Stimulated activated CD4-positive, alpha-beta T cell treated with anti-CD3 and anti-CD28 coated beads, Interleukin-1b, Interleukin-23, amount 100 ng/mL, for 1 hour (primary cell): ENCODE data around the gene CD52.
"Not testable (repeated sequence)": the region's sequence is repeated elsewhere in the genome, so short reads cannot be mapped to it uniquely, and the experiment has no call there.

Source experiments
- DNase-seq, 2 donors: peaks; one replicate each; pipeline ENCODE4 v3.0.0-alpha.2; 2020; ENCODE audit warnings: low read depth in 2 of 2

Gene CD52

DNA sequence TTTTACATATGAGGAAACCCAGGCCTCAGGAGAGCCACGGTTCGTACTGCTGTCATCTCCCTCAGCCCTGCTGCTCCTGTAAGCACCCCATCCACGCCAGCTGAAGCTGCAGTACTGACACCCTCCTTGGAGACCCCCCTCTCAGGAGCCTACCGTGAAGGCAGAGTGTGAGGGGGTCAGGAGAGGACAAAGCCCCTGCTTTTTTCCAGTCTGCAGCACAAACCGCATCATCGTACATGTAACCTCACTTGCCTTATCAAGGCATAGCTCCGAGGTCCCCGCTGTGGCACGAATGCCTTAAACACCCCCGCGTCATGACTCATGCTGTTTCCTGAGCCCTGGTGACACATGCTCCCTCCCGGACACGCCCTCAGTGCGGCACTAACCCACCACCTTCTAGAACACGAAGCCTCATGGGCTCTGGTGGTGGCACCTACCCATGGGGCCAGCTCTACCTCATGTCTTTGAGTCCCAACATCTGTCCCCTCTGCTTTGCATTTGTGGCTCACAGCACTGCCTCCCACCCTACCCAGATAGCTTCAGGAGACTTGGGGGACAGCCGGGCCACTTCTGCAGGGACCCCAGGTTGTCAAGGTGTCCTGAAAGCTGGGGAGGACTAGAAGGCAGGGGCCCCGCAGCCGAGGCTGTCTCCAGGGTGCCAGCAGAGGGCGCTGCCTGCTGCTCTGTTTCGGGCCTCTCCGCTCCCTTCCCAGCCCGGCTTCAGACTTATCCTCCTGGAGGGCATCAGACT is 33.0 kb upstream of the CD52 start:
- DNase-seq = peak; percentile 89 to 90

DNA sequence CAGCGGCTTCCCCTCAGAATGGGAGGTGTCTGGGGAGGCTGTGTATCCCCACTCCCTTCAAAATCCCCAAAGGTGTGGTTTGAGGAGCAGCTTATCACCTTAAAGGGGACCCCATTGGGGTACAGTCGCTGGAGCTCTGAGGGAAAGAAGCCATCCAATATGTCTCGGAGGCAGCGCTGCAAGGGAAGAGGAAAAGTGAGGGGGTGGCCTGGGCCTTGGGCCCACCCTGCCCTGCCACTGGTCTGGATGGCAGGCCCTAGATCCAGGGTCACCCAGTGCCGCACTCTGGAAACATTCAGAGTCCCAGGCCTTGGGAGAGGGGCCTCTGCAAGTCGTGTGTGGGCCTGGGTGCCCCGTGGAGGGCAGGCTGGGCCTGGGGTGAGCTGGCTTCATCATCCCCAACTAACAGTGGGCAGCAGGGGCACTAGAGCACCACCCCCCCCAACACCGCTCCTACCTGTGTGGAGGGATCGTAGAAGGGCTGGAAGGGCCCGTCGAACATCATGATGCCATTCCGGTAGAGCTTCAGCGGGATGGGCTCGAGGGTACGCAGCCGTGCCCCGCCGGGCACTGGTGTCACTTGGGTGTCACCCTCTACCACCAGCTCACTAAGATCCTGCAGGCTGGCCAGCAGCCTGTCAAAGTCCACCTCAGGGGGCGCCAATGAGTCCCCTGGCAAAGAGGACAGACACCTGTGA is 32.2 kb upstream of the CD52 start:
- no peak for DNase-seq

DNA sequence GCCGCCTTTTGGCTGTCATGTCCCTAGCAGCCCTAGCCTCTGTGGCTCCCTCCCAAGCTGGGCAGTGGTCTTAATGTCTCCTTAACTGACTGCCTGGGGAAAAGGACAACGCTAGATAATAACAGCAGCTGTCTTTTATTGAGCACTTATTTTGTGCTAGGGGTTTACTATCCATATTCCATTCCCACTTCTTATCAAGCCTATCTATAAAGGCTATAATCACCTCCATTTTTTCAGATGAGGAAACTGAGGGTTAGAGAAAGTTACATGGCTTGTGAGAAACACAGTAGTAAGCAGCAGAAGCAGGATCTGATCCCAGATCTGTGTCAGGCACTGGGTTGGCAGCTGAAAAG is 31.7 kb upstream of the CD52 start:
- DNase-seq = no peak

- DNase-seq = peak in 1 of 2 donors; percentile 39
These were observed 30.6 kb upstream of the CD52 start for GRCh38 chr1:26287033-26287711.

DNA sequence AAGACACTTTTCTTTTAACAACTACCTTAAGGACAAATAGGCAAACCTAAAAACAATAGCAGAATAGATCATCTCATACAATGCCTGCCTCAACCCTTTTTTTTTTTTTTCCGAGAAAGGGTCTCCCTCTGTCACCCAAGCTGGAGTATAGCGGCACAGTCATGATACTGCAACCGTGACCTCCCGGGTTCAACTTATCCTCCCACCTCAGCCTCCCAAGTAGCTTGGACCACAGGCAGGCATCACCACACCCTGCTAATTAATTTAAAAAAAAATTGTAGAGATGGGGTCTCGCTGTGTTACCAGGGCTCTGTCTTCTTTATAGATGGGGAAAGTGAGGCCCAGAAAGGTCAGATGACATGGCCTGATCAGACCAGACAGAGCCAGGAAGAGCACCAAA is 29.9 kb upstream of the CD52 start:
- DNase-seq = no peak

- no peak for DNase-seq
These were observed 29.3 kb upstream of the CD52 start for GRCh38 chr1:26288311-26288941.

DNA sequence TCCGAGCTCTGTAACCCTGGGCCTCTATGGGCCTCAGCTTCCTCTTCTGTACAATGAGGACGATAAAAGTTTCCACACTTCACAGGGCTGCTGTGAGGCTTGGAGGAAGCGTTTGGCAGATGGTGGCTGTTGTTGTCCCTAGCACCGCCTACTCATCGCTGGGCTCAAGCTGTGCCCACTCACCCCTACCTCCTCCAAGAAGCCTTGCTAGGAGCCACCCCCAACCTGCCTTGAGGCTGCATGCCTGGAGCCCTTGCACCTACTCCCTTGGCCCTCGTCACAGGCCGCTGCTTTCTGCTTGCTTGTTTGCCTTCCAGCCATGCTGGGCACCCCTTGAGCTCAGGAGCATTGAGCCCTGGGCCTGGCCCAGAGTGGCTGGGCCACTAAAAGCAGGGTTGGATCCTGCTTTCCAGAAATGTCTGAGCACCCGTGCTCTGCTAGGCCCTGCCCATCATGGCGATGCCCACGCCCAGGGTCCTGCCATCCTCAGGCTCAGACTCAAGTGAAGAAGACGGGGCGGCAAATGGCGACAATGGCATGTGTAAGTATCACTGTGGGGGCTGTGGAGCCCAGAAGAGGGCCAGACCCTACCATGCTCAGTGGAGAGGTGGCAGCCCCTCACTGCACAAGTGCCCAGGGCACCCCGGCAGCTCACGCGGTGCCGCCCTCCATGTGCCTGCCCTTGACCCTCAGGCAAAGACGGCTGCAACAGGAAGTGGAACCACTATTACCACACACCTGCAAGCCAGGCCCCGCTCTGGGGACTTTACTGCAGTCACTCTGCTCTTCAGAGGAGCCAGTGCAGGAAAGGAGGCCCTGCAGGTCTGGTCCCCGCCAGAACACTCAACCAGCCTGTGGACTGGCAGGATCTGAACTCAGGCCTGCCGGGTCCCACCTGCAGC is 28.3 kb upstream of the CD52 start:
- no peak for DNase-seq

- DNase-seq = no peak
These were observed 27.5 kb upstream of the CD52 start for GRCh38 chr1:26290122-26290881.

DNA sequence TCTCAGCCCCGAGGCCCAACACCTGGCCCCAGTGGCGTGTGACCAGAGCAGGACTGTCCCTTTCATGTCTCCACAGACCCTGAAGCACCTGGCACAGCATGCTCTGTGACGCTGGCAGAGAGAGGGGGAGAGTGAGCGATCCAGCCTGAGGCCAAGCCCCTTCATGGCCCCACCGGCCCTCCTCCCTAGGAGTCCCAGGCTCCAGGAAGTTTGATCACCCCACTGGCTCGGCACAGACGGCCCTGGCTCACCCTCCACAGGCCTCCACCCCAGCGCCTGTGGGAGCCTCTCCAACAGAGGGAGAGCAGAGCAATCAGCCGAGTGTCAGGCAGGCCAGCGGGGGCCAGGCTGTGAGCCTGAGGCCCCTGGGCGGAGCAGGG is 26.9 kb upstream of the CD52 start:
- DNase-seq = no peak

DNA sequence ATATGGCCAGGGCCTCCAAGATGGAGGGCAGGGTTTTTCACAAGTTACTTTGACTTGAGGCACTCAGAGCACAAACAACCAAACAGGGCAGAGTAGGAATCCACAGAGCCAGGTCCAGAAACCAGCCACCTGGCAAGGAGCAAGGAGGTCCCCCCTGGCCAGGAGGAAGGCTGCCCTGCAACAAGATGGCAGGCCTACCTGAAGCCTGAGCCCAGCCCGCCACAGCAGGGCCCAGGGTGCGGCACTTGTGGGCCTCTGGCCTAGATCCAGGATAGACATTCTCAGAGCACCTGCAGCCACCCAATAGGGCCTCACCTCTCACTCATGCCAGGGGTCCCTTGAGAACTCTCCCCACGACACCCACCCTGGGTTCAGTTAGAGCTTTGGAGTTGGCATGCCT is 26.3 kb upstream of the CD52 start:
- no peak for DNase-seq

GRCh38 chr1:26291939-26292338 is 25.8 kb upstream of the CD52 start:
- no peak for DNase-seq

- not testable (repeated sequence) for DNase-seq
These were observed 25.0 kb upstream of the CD52 start for GRCh38 chr1:26292735-26293134.

GRCh38 chr1:26293911-26294463 is 23.8 kb upstream of the CD52 start:
- DNase-seq = no peak

DNA sequence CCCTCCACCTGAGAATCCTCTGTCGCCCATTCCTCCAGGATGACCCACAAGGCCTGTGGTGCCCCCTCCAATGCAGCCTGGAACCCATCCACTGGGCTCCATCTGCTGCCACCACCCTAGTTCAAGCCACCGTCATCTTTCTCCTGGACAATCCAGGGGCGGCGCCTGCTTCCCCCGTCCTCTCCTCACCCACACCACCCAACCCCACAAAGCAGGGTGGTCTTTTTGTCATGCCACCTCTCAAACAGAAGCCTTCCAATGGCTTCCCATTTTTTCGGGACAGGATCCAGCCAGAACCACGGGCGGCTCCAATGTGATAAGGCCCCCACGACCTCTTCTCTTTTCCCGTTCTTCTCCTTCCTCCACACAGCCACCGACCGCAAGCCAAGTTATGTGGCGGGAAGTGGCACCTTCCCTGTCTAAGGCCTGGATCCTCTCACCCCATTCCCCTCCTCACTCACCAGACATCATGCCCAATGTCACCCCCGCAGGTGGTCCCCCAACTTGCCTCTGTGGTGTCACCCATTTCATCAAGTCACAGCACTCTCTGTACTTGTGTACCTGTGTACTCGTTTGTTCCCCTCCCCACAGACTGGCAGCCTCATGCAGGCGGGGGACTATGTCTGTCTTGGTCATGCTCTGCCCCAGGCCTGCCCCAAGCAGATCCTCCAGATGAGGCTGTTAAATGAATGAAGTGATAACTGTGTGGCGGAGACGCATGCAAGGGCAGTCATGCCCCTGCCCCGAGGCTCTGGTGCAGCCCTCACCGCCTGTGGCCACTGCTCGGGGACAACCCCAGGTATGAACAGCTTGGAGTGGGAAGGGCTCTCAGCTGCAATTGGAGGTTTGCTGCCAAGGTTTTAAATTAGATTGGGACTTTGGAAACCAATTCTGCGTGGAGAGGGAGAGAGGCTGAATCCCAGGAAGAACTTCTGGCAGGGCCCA is 22.3 kb upstream of the CD52 start:
- DNase-seq = no peak

DNA sequence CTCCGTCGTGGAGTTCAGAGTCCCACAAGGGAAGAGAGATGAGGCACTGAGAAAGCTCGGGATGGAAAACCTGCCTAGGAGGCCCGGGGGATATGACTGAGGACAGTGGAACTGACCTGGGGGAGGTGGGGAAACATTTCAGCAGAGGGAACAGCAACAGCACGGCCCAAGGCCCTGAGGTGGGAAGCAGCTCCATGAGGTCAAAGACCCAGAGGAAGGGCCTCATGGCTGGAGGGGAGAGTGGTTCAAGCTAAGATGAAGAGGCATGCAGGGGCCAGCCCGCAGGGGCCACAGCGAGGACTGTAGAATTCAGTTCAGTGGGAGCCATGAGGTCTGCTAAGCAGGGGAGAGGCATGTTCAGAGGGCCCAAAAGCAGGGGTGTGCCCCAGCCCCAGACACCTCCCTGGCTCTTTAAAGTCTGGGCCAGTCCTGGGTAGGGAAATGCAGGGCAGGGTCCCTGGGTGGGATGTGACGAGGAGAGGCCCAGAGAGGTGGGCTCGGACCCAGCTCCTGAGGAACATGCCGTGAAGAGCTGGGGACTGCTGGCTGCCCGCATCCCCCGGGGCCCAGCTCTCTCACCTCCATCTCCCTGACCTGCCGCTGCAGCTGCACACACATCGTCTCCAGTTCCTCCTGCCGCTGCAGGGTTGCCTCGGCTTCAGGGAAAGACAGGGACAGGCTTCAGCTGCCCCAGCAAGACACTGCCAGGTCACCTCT is 21.3 kb upstream of the CD52 start:
- DNase-seq = no peak

DNA sequence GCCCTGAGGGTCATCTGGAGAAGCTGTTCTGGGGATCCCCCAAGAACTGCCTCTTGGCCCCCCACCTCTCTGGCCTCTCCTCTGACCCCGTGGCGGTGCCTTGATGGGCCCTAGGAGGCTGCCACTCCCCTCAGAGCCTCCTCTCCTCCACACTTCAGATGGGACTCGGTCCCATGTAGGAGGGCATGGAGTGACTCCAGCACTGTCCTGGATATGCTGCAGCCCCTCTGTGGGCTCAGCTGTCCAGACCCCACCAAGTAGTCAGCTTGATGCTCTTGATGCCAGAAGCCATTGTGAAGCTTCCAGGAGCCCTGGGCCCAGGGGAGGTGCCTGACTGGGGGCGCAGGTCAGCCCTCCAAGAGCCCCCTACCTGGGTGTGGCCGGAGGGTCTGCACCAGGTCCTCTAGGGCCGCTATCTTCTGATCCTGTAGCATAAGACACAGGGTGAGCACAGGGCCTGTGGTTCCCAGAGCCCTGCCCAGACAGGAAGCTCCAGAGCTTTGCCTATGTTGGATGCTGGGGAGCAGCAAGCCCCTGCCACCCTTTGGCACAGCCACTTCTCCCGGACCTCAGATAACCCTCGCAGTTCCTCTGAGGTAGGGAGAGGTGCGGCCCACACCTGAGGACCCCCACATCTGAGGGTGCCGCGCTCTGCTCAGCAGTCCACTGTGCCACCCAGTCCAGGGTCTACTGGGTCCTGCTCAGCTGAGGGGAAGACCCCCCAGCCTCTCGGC is 20.5 kb upstream of the CD52 start:
- DNase-seq = no peak

DNA sequence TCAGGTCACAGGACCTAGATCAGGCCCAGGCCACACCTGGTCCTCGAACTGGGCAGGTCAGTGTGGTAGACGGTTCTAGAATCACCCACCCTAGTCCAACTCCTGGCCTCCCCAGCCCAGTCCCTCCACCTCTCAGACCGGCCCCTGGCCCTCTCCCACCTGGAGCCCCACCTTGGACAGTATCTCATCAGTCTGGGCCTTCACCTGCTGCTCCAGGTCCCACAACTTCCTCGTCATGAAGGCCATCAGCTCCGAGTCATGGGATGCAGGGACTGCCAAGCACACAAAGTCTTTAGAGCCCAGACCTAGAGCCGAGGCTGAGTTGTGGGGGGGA is 20.0 kb upstream of the CD52 start:
- no peak for DNase-seq
